ENCODE data around the gene RPTOR. TPM values are rescaled to one million over a fixed set of nuclear protein-coding genes. Genes with fewer than 3 reads are reported as not detected.

The RPTOR gene
- total RNA-seq, 2 experiments from 2014 or later = 45.3 to 49.1 TPM

DNA sequence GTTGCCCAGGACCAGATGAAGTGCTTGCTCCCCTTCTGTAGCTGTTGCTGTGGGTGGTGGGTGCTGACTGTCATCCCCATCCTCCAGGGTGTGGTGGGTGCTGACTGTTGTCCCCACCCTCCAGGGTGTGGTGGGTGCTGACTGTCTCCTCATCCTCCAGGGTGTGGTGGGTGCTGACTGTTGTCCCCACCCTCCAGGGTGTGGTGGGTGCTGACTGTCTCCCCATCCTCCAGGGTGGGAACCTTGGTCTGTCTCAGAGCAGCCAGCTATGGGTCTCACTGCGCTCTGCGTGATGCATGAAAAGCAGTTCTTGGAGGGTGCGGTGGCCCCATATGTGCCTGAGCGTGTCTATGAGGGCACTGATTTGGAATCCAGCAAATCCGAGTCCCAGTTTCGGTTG, 163.8 kb downstream of the RPTOR start:
- Mint-ChIP-seq H3K27me3 (no peaks in the 10 kb centered on the region), H3K4me3 (no peak overlapping the region), H3K27ac (no peak overlapping the region), H3K36me3 (ENCODE audit: low read depth) (peaks cover 22% of the 10 kb centered on the region), H3K9me3 (no peaks in the 10 kb centered on the region), H3K4me1 (ENCODE audit: low read depth) (peaks cover 52% of the 10 kb centered on the region)
- TF ChIP-seq, protein P1, sequence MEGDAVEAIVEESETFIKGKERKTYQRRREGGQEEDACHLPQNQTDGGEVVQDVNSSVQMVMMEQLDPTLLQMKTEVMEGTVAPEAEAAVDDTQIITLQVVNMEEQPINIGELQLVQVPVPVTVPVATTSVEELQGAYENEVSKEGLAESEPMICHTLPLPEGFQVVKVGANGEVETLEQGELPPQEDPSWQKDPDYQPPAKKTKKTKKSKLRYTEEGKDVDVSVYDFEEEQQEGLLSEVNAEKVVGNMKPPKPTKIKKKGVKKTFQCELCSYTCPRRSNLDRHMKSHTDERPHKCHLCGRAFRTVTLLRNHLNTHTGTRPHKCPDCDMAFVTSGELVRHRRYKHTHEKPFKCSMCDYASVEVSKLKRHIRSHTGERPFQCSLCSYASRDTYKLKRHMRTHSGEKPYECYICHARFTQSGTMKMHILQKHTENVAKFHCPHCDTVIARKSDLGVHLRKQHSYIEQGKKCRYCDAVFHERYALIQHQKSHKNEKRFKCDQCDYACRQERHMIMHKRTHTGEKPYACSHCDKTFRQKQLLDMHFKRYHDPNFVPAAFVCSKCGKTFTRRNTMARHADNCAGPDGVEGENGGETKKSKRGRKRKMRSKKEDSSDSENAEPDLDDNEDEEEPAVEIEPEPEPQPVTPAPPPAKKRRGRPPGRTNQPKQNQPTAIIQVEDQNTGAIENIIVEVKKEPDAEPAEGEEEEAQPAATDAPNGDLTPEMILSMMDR (IDR thresholded peaks at IDR 0.05) = no peak
- intact Hi-C loops (cut with micrococcal nuclease) = no loop called here
- DNase-seq (no peak), ATAC-seq (peak; percentile 20)
- CTCF ChIA-PET = interaction anchor here (1.1 kb wide), 1 partner anchor 9 kb away, joined by 3 read pairs; no protein-coding TSS in a partner anchor
- POLR2A ChIA-PET = no interaction called here

DNA sequence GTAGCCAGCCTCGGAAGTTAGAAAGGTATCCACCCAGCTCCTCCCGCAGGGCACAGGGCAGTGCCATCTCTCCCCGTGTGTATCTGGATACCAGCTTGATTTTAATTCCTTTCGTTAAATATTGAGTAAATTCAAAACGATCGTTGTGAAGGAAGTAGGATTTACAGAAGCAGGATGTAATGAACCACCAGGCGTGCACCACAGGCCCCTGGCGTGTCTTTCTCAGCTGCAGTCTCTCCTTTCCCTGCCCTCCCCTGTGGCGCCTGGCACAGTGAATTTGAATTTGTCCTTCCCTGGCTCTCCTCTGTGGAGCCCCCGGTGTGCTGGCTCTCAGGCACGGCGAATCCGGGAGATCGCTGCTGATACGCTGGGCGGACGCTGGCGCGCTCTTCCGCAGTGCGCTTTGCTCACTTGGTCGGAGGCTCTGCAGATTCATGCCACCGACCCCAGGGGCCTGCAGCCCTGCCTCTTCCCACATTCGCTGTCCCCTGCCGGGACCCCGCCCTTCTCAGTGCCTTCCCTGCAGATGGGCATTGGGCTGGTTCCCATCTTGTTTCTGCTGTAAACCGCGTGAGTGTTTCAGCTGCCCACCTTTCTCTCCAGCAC, 164.6 kb downstream of the RPTOR start:
- TF ChIP-seq, protein P1 (IDR thresholded peaks at IDR 0.05) = no peak
- ChIA-PET CTCF (no interaction called here), POLR2A (no interaction called here)
- H3K27ac Mint-ChIP-seq = peak overlapping the region; percentile 11
- H3K27me3 Mint-ChIP-seq = no peaks in the 10 kb centered on the region
- H3K36me3 Mint-ChIP-seq (ENCODE audit: low read depth) = peaks cover 24% of the 10 kb centered on the region
- DNase-seq (no peak), ATAC-seq (no peak)
- H3K4me1 Mint-ChIP-seq (ENCODE audit: low read depth) = peaks cover 45% of the 10 kb centered on the region
- H3K9me3 Mint-ChIP-seq = no peaks in the 10 kb centered on the region
- intact Hi-C loops (cut with micrococcal nuclease) = no loop called here
- no peak overlapping the region for H3K4me3 Mint-ChIP-seq

DNA sequence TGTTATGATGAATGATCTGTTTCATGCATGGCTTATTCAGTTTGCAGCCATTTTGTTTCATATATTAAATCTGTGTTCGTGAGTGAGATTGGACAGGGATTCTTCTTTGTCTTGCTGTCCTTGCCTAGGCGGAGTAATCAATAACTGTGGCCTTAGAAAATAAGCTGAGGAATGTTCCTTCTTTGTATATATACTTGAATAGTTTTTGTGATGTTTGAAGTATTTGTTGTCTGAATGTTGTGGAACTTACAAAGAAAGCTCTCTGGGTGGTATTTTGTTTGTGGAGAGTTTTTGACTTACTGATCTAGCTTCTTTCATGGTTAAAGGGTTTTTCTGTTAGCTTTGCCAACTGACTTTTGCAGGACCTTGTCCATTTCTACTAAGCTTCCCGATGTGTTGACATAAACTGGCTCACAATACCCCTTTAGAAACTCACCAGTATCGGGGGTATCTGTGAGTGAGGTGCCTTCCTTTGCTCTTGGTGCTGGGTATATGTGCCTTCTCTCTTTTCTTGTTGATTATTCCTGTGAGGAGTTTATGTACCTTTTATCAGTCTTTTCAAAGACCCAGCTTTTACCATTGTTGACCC, 166.2 kb downstream of the RPTOR start:
- ChIA-PET POLR2A (no interaction called here), CTCF (interaction anchor here (0.9 kb wide), 1 partner anchor 135 kb away, joined by 4 read pairs; no protein-coding TSS in a partner anchor)
- Mint-ChIP-seq H3K4me1 (ENCODE audit: low read depth) (peaks cover 32% of the 10 kb centered on the region), H3K36me3 (ENCODE audit: low read depth) (peaks cover 20% of the 10 kb centered on the region), H3K4me3 (no peak overlapping the region), H3K27ac (no peak overlapping the region), H3K27me3 (no peaks in the 10 kb centered on the region), H3K9me3 (no peaks in the 10 kb centered on the region)
- intact Hi-C loops (cut with micrococcal nuclease) = no loop called here
- TF ChIP-seq, protein P1 (IDR thresholded peaks at IDR 0.05) = no peak
- ATAC-seq (no peak), DNase-seq (no peak)

DNA sequence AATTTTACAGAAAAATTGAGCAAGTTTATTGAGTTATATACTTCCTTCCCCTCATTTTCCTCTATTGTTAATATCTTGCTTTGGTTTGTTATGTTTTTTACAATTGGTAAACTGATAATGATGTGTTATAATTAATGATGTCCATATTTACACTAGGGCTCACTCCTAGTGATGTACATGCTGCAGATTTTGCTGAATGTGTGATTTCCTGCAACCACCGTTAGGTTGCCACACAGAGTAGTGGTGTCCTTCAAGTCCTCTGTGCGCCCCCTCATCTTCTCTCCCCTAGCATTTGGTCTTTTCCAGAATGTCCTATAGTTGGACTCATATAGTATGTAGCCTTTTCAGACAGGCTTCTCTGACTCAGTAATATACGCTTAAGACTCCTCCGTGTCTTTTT, 167.5 kb downstream of the RPTOR start:
- POLR2A ChIA-PET = no interaction called here
- no peaks in the 10 kb centered on the region for H3K27me3 Mint-ChIP-seq

DNA sequence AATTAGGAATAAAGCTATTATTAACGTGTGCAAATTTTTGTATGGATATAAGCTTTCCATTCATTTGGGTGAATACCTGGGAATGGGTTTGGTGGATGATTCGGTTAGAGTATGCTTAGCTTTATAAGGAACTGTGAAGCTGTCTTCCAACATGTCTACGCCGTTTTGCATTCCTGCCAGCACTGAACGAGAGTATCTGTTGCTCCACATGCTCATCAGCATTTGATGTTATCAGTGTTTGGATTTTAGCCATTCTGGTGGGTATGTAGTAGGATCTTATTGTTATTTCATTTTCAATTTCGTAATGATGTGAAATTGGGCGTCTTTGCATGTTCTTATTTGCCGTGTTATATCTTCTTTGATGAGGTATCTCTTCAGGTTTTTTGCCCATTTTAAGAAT, 168.0 kb downstream of the RPTOR start:
- peaks cover 26% of the 10 kb centered on the region for H3K4me1 Mint-ChIP-seq (ENCODE audit: low read depth)

More for the DNA sequence above, 167.5 kb downstream of the RPTOR start:
- intact Hi-C loops (cut with micrococcal nuclease) = no loop called here
- Mint-ChIP-seq H3K36me3 (ENCODE audit: low read depth) (peaks cover 26% of the 10 kb centered on the region), H3K4me3 (no peak overlapping the region), H3K9me3 (no peaks in the 10 kb centered on the region), H3K27ac (no peak overlapping the region), H3K4me1 (ENCODE audit: low read depth) (peaks cover 28% of the 10 kb centered on the region)
- TF ChIP-seq, protein P1 (IDR thresholded peaks at IDR 0.05) = no peak
- CTCF ChIA-PET = no interaction called here
- no peak for DNase-seq
- ATAC-seq = no peak

More for the DNA sequence above, 168.0 kb downstream of the RPTOR start:
- TF ChIP-seq, protein P1 (IDR thresholded peaks at IDR 0.05) = no peak
- intact Hi-C loops (cut with micrococcal nuclease) = no loop called here
- no peak for ATAC-seq
- Mint-ChIP-seq H3K9me3 (no peaks in the 10 kb centered on the region), H3K4me3 (no peak overlapping the region), H3K36me3 (ENCODE audit: low read depth) (peaks cover 26% of the 10 kb centered on the region), H3K27me3 (no peaks in the 10 kb centered on the region), H3K27ac (no peak overlapping the region)
- no peak for DNase-seq
- POLR2A ChIA-PET = no interaction called here
- CTCF ChIA-PET = no interaction called here

Measured in activated CD8-positive, alpha-beta T cell treated with anti-CD3 and anti-CD28 coated beads for 36 hours (primary cell).